Measurements from ENCODE around the gene LMO2. TPM values are rescaled to one million over a fixed set of nuclear protein-coding genes. Genes with fewer than 3 reads are reported as not detected.
A peak's percentile ranks its signal among the peaks of the same experiment; 100 is the strongest.

Gene LMO2
- total and polyA plus RNA-seq, 2 of the 13 experiments (the other 11 are each of a cell fraction or from before 2014, with no cell fraction given), result not detected

DNA sequence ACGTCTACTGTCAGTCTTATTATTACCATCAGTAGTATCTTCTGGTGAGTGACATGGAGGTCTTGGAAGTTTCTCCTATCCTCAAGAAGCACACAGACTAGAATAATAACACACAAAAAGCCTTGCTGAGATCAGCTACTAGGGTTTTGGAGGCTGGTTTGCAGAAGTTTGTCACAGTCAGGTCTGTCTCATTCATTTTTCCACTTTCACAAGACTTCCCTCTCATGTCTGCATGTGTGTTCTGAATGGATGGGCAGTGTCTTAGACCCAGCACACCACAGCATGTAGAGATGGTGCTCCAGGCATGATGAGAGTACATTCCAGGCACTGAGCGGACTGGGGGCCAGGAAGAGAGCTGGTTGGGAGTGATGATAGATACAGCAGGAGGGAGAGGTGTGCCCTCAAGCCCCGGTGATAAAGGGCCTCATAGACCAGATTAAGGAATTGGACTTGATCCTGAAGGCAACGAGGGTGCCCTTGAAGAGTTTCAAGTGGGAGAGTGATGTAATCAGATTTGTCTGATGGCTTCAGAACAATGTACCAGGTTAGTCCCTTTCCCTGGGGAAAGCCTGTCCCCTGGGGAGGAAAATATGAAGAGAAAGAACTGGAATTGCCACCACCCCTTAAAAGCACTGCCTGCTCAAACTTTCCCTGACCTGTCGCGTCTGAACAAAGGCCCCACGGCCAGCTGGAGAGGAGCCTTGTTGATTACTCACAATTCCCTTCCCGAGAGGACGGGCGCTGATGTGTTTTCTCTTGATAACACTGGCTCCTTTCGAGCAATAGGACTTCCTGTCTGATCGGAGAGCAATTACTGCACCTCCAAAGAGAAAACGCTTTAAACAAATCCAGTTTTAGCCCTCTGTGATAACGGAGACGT lies 45.1 kb upstream of the LMO2 start (continued):
- TF ChIP-seq, protein P1, sequence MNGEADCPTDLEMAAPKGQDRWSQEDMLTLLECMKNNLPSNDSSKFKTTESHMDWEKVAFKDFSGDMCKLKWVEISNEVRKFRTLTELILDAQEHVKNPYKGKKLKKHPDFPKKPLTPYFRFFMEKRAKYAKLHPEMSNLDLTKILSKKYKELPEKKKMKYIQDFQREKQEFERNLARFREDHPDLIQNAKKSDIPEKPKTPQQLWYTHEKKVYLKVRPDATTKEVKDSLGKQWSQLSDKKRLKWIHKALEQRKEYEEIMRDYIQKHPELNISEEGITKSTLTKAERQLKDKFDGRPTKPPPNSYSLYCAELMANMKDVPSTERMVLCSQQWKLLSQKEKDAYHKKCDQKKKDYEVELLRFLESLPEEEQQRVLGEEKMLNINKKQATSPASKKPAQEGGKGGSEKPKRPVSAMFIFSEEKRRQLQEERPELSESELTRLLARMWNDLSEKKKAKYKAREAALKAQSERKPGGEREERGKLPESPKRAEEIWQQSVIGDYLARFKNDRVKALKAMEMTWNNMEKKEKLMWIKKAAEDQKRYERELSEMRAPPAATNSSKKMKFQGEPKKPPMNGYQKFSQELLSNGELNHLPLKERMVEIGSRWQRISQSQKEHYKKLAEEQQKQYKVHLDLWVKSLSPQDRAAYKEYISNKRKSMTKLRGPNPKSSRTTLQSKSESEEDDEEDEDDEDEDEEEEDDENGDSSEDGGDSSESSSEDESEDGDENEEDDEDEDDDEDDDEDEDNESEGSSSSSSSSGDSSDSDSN (CRISPR knock-in tag; IDR thresholded peaks at IDR 0.05), result no peak

DNA sequence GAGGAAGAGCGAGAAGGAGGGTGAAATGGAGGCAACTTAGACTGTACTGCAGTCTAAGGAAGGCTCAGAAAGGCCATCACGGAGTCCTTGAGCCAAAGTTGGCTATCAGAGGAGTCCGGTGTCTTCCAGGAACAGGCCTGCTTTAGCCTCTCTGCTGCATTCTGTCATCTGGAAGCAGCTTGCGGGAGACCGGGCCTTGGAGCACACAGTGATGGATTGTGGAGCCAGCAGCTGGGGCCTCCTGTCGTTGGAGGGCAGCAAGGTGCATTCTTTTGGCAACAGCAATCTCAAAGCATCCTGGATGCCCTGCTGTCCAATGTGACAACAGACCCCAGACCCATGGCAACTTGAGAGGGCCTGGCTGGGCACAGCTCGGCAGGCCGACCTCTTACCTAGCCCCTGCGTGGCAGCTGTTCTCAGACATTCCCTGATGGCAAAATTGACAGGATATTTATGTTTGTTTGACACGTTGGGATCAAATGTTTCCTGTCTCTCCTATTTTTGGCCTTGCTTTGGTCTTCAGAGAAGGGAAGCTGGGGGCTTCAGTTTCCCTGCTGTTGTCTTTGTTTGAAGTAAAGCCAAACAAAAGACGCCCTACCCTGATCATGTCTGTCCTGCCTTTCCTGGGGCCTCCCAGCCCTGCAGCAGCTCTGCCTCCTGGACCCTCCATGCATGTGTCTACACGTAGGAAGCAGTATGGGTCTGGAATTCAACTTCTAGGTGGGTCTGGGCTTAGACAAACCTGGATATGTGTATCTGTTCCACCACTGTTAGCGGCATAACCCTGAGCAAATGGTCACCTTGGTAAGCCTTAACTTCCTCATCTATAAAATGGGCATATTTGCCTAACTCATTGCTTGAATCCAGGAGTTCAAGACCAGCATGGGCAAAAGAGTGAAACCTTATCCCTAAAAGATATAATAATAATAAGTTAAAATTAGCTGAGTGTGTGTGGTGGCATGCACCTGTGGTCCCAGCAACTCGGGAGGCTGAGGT lies 43.9 kb upstream of the LMO2 start:
- no peak for FAIRE-seq
- H3K9ac ChIP-seq (ENCODE audit: insufficient read depth, low read depth, low read length), result no peak overlapping the region
- no TSS peak for BruUV-seq (replicated peaks)
- peaks cover 0 to 21% of the 10 kb centered on the region in 2 experiments; a peak in 2 of 5 replicates for H3K27me3 ChIP-seq (ENCODE audit: control insufficient read depth in 1 of 2, insufficient read depth in 2 of 2, low read length in 2 of 2)
- H3K4me3 ChIP-seq (replicated peaks in 1 of 3; ENCODE audit: insufficient read depth in 1 of 3, low read depth in 2 of 3, low read length in 3 of 3), result no peak overlapping the region
- H2AFZ ChIP-seq (ENCODE audit: low read length), result no peak overlapping the region
- peak; percentile 30; the same call in 1 of the 3 replicates for ATAC-seq
- no peak for DNase-seq (ENCODE audit: low spot score)
- H3K79me2 ChIP-seq (ENCODE audit: insufficient read depth, low read length), result no peaks in the 10 kb centered on the region
- TF ChIP-seq ZNF629 (CRISPR knock-in tag; conservative IDR thresholded peaks at IDR 0.05) (0 out of 2 replicates have a peak, but pooled peaks have one; percentile 28), ZFP90 (CRISPR knock-in tag; IDR thresholded peaks at IDR 0.05; ENCODE audit: borderline replicate concordance) (no peak)
- H3K4me2 ChIP-seq (ENCODE audit: low read depth, low read length), result no peak overlapping the region
- H3K27ac ChIP-seq (ENCODE audit: extremely low read length, insufficient read depth, low read length), result no peak overlapping the region
- CTCF ChIA-PET (ENCODE audit: low intra/inter-chr PET ratio, low total read pairs), result no interaction called here
- no peaks in the 10 kb centered on the region for H3K9me3 ChIP-seq (ENCODE audit: low read length)
- in situ Hi-C loops (cut with HindIII; ENCODE audit: extremely low pct_ligation_motif_present, low pct_unique_long_range_greater_than_20kb) (no loop called here), intact Hi-C loops (cut with micrococcal nuclease; ENCODE audit: unreplicated experiment) (no loop called here)
- H3K36me3 ChIP-seq (replicated peaks in 1 of 2; ENCODE audit: control insufficient read depth in 1 of 2, insufficient read depth in 2 of 2, low read length in 2 of 2), result no peaks in the 10 kb centered on the region
- H3K4me1 ChIP-seq (ENCODE audit: insufficient read depth, low read length), result no peaks in the 10 kb centered on the region
- WGBS (ENCODE audit: low lambda C conversion rate), result 42% methylated on average over 11 of the region's 14 CpGs
- no peaks in the 10 kb centered on the region for H4K20me1 ChIP-seq (ENCODE audit: insufficient read depth, low read length)
- POLR2A ChIA-PET, result no interaction called here
